HepG2 (cell line): Measurements from ENCODE around the gene SRXN1. TPM values are rescaled to one million over a fixed set of nuclear protein-coding genes. Genes with fewer than 3 reads are reported as not detected.

Experiments used
- CTCF ChIP-seq: sonication (generic); formaldehyde crosslinking; IDR thresholded peaks from 2 replicates; pipeline ENCODE4 v1.5.0; 2020; ENCODE audit warnings: mild to moderate bottlenecking, missing genetic modification reagents, moderate library complexity
- FOXA3 ChIP-seq: IDR thresholded peaks from 2 replicates; pipeline ENCODE4 v1.6.1; 2016; ENCODE audit warnings: missing genetic modification reagents, missing compliant biosample characterization
- HNF1A ChIP-seq, 2 experiments: sonication (generic) in 1 of 2; formaldehyde crosslinking in 1 of 2; IDR thresholded peaks; 2 replicates each; pipeline versions ENCODE4 v1.4.0 to v1.6.1; 2016 to 2020; ENCODE audit warnings: borderline replicate concordance in 1 of 2, low read depth in 1 of 2, mild to moderate bottlenecking in 1 of 2, missing genetic modification reagents in 1 of 2
- KDM3A ChIP-seq: IDR thresholded peaks from 2 replicates; pipeline ENCODE4 v1.6.1; 2018; ENCODE audit warnings: low read depth, missing compliant biosample characterization
- MED1 ChIP-seq: sonication (generic); formaldehyde crosslinking; IDR thresholded peaks from 2 replicates; pipeline ENCODE4 v1.4.0; 2020; ENCODE audit warnings: missing genetic modification reagents
- NR2C2 ChIP-seq: sonication (generic); formaldehyde crosslinking; IDR thresholded peaks from 2 replicates; pipeline ENCODE4 v1.4.0; 2020; ENCODE audit warnings: missing genetic modification reagents, mild to moderate bottlenecking, moderate library complexity, borderline replicate concordance
- PAF1 ChIP-seq: IDR thresholded peaks from 2 replicates; pipeline ENCODE4 v1.6.1; 2016; ENCODE audit warnings: missing genetic modification reagents, missing compliant biosample characterization
- POLR2A ChIP-seq, 2 experiments: IDR thresholded peaks; 2 replicates each; pipeline ENCODE4 v1.6.1; 2011; ENCODE audit warnings: low read depth in 2 of 2, low read length in 2 of 2, mild to moderate bottlenecking in 1 of 2, moderate library complexity in 1 of 2; ENCODE audit not compliant: insufficient read depth in 1 of 2
- RFXAP ChIP-seq: sonication (generic); formaldehyde crosslinking; IDR thresholded peaks from 2 replicates; pipeline ENCODE4 v1.4.0; 2020; ENCODE audit warnings: missing genetic modification reagents, borderline replicate concordance
- SALL2 ChIP-seq: sonication (generic); formaldehyde crosslinking; IDR thresholded peaks from 2 replicates; pipeline ENCODE4 v1.8.1; 2023; ENCODE audit warnings: mild to moderate bottlenecking, missing genetic modification reagents, inconsistent platforms
- TFAP4 ChIP-seq: sonication (generic); IDR thresholded peaks from 2 replicates; pipeline ENCODE4 v1.6.1; 2016; ENCODE audit warnings: low read depth, borderline replicate concordance
- TGIF2 ChIP-seq: IDR thresholded peaks from 2 replicates; pipeline ENCODE4 v1.6.1; 2016; ENCODE audit warnings: control low read depth, missing compliant biosample characterization
- ZBED4 ChIP-seq: sonication (generic); formaldehyde crosslinking; IDR thresholded peaks from 2 replicates; pipeline ENCODE4 v1.4.0; 2020; ENCODE audit warnings: missing genetic modification reagents, borderline replicate concordance
- ZNF547 ChIP-seq: sonication (generic); formaldehyde crosslinking; IDR thresholded peaks from 2 replicates; pipeline ENCODE4 v1.5.1; 2020; ENCODE audit warnings: mild to moderate bottlenecking, missing genetic modification reagents
- ZNF614 ChIP-seq: IDR thresholded peaks from 2 replicates; pipeline ENCODE4 v1.6.1; 2018; ENCODE audit warnings: missing biosample characterization, missing genetic modification reagents, inconsistent platforms, borderline replicate concordance
- ZNF691 ChIP-seq: sonication (generic); formaldehyde crosslinking; IDR thresholded peaks from 2 replicates; pipeline ENCODE4 v1.4.0; 2020; ENCODE audit warnings: missing genetic modification reagents, low read depth, mild to moderate bottlenecking, borderline replicate concordance
- polyA plus RNA-seq, 8 experiments: library from polyadenylated mRNA; depleted of rRNA in 3 of 8; stranded (reverse) in 7 of 8; unstranded in 1 of 8; fragments of >200 nt; fragmentation: Illumina TruSeq in 4 of 8; extraction: Trizol in 4 of 8; gene quantifications; 2 replicates each; pipeline versions ENCODE4 v1.2.1 to v1.2.3, GENCODE V29; 2011 to 2016; ENCODE audit warnings: low read depth in 4 of 8, missing spikeins in 1 of 8, mixed read lengths in 1 of 8; ENCODE audit not compliant: insufficient read depth in 1 of 8
- total RNA-seq, 5 experiments: library from RNA; depleted of rRNA; stranded (reverse); fragments of >200 nt; fragmentation: Illumina TruSeq; extraction: Trizol; gene quantifications; 2 replicates each; pipeline ENCODE4 v1.2.3, GENCODE V29; 2016; ENCODE audit warnings: low read depth in 1 of 5

The SRXN1 gene
- total and polyA plus RNA-seq, 2 of the 13 experiments (the other 11 are each of a cell fraction or from before 2014, with no cell fraction given) = 29.9 to 87.7 TPM

GRCh38 chr20:646107-646867, 6.7 kb downstream of the SRXN1 start (continued):
- TF ChIP-seq CTCF (CRISPR knock-in tag) (no peak), ZNF614 (CRISPR knock-in tag) (peak; percentile 30; the same call in 1 of the 2 replicates), NR2C2 (CRISPR knock-in tag) (peak; percentile 88), TFAP4 (peak; percentile 21; the same call in 1 of the 2 replicates), ZNF691 (CRISPR knock-in tag) (0 out of 2 replicates have a peak, but pooled peaks have one; percentile 6), FOXA3 (CRISPR knock-in tag) (peak; percentile 18; the same call in 1 of the 2 replicates), ZBED4 (CRISPR knock-in tag) (no peak), TGIF2 (peak; percentile 64; the same call in 1 of the 2 replicates), ZNF547 (CRISPR knock-in tag) (no peak), RFXAP (CRISPR knock-in tag) (peak; percentile 9; the same call in 1 of the 2 replicates), MED1 (CRISPR knock-in tag) (0 out of 2 replicates have a peak, but pooled peaks have one; percentile 37), KDM3A (CRISPR knock-in tag) (no peak), PAF1 (no peak), HNF1A (IDR thresholded peaks at IDR 0.05; ENCODE audit: low read depth) (no peak; the same call in 1 of the 2 replicates), HNF1A (CRISPR knock-in tag; IDR thresholded peaks at IDR 0.05; ENCODE audit: borderline replicate concordance) (0 out of 2 replicates have a peak, but pooled peaks have one; percentile 5), SALL2 (CRISPR knock-in tag) (0 out of 2 replicates have a peak, but pooled peaks have one; percentile 9), POLR2A (IDR thresholded peaks at IDR 0.05; ENCODE audit: insufficient read depth in 1 of 2, low read depth in 2 of 2, low read length in 2 of 2) (peak in 1 of 2 experiments; percentile 35; a peak in 2 of 4 replicates)
